Neutrophil (primary cell): ENCODE measurements around the gene SETD1A.

ENCODE experiments used
- H3K27ac ChIP-seq: fragments of 200-600 bp; sonication (generic); 2 replicates; pipeline ENCODE4 v1.5.1; 2016; ENCODE audit warnings: mild to moderate bottlenecking, moderate library complexity
- H3K27me3 ChIP-seq: fragments of 200-600 bp; sonication (generic); 2 replicates; pipeline ENCODE4 v1.6.0; 2016; ENCODE audit warnings: mild to moderate bottlenecking
- H3K36me3 ChIP-seq: fragments of 200-600 bp; sonication (generic); 2 replicates; pipeline ENCODE4 v1.5.1; 2017
- H3K4me1 ChIP-seq, 2 experiments: fragments of 200-600 bp in 1 of 2; sonication (generic) in 1 of 2; 1 replicate in 1 of 2; 2 replicates in 1 of 2; pipeline versions ENCODE4 v1.5.1 to v1.6.1; 2013 to 2016; ENCODE audit warnings: low read depth in 1 of 2, low read length in 1 of 2, mild to moderate bottlenecking in 1 of 2, moderate library complexity in 1 of 2; ENCODE audit not compliant: control insufficient read depth in 1 of 2, insufficient read depth in 1 of 2
- H3K4me3 ChIP-seq, 2 experiments: fragments of 200-600 bp in 1 of 2; sonication (generic) in 1 of 2; 1 replicate in 1 of 2; 2 replicates in 1 of 2; pipeline ENCODE4 v1.5.1; 2013 to 2016; ENCODE audit warnings: low read depth in 1 of 2, low read length in 1 of 2, mild to moderate bottlenecking in 1 of 2, moderate library complexity in 1 of 2
- H3K9me3 ChIP-seq: fragments of 200-600 bp; sonication (generic); 2 replicates; pipeline ENCODE4 v1.5.1; 2016
- CTCF ChIP-seq: fragments of 200-600 bp; sonication (generic); IDR thresholded peaks from 2 replicates; pipeline ENCODE4 v1.5.1; 2016; ENCODE audit warnings: antibody characterized with exemption

SETD1A gene

DNA sequence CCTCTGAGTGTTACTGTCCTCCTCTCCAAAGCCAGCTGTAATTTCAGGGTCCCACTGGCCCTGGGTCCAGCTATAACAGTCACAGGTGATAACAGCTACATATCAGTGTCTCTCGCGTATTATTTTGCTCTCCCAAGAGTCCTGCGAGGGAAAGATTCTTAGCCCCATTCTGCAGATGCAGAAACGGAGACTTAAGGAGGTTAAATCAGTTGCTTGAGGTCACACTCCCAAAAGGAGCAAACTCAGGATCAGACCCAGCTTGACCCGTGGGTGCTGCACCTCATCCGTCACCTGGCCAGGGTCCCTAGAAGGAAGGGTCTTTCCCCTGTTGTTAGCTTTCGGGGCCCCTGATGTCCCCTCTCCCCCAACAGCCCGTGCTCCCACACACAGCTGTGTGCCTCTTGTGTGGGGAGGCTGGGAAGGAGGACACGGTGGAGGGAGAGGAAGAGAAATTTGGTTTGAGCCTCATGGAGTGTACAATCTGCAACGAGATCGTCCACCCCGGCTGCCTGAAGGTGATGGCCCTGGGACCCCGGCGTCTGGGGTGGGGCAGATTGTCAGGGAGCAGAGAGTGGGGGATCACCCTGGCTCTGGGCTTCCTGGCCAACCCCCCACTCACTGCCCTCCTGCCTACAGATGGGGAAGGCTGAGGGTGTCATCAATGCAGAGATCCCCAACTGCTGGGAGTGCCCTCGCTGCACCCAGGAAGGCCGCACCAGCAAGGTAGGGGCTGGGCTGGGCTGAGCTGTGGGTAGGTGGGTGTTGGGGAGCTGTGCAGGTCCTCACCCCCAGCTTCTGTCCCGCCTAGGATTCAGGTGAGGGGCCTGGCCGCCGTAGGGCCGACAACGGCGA lies 30.4 kb upstream of the SETD1A start:
- H3K36me3 ChIP-seq = peaks cover 27% of the 10 kb centered on the region
- peaks cover 2 to 8% of the 10 kb centered on the region in 2 experiments for H3K4me1 ChIP-seq
- no peak overlapping the region for H3K4me3 ChIP-seq
- no peaks in the 10 kb centered on the region for H3K27me3 ChIP-seq
- H3K9me3 ChIP-seq = no peaks in the 10 kb centered on the region
- no peak for TF ChIP-seq CTCF
- peak overlapping the region; percentile 27 for H3K27ac ChIP-seq

GRCh38 chr16:30927789-30928378 lies 29.7 kb upstream of the SETD1A start:
- H3K27me3 ChIP-seq = no peaks in the 10 kb centered on the region
- H3K4me3 ChIP-seq = no peak overlapping the region
- H3K27ac ChIP-seq = no peak overlapping the region
- peaks cover 31% of the 10 kb centered on the region for H3K36me3 ChIP-seq
- no peak for TF ChIP-seq CTCF
- H3K9me3 ChIP-seq = no peaks in the 10 kb centered on the region
- peaks cover 0 to 7% of the 10 kb centered on the region in 2 experiments for H3K4me1 ChIP-seq

DNA sequence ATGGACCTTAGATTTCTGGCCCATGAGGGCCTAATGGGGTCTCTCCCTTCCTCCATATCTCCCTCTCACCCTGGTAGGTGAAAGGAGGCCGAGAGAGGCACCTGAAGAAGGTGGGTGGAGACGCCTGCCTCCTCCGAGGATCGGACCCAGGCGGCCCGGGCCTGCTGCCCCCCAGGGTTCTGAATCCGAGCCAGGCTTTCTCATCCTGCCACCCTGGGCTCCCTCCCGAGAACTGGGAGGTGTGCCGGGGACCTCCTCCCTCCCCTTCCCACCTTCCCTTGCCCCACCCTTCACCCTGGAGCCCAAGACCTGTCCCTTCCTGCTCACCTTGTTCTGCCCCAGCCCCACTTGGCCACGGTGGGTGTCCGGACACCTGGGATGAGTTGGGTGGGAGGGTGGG lies 29.2 kb upstream of the SETD1A start:
- Histone ChIP-seq H3K36me3 (peaks cover 31% of the 10 kb centered on the region), H3K4me1 (peaks cover 0 to 7% of the 10 kb centered on the region in 2 experiments), H3K4me3 (no peak overlapping the region), H3K27me3 (no peaks in the 10 kb centered on the region), H3K27ac (no peak overlapping the region), H3K9me3 (no peaks in the 10 kb centered on the region)
- no peak for TF ChIP-seq CTCF

- Histone ChIP-seq H3K4me1 (no peaks in the 10 kb centered on the region), H3K4me3 (no peak overlapping the region), H3K27me3 (no peaks in the 10 kb centered on the region), H3K36me3 (peaks cover 31% of the 10 kb centered on the region), H3K27ac (no peak overlapping the region), H3K9me3 (no peaks in the 10 kb centered on the region)
- TF ChIP-seq CTCF = no peak
Observed at GRCh38 chr16:30929167-30929566, 28.4 kb upstream of the SETD1A start.

DNA sequence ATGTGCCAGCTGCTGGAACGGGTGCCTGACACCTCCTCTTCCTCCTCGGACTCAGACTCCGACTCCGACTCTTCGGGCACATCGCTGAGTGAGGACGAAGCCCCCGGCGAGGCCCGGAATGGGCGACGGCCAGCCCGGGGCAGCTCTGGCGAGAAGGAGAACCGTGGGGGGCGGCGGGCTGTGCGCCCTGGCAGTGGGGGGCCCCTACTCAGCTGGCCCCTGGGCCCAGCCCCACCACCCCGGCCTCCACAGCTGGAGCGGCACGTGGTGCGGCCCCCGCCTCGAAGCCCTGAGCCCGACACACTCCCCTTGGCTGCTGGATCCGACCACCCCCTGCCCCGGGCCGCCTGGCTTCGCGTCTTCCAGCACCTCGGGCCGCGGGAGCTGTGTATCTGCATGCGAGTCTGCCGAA lies 27.4 kb upstream of the SETD1A start:
- no peak for TF ChIP-seq CTCF
- Histone ChIP-seq H3K4me1 (no peaks in the 10 kb centered on the region), H3K27ac (no peak overlapping the region), H3K36me3 (peaks cover 31% of the 10 kb centered on the region), H3K27me3 (no peaks in the 10 kb centered on the region), H3K9me3 (no peaks in the 10 kb centered on the region), H3K4me3 (no peak overlapping the region)
